ENCODE results near the gene UPF3A. TPM values are rescaled to one million over a fixed set of nuclear protein-coding genes. Genes with fewer than 3 reads are reported as not detected.
"Not testable (repeated sequence)": the region's sequence is repeated elsewhere in the genome, so short reads cannot be mapped to it uniquely, and the experiment has no call there.

Gene UPF3A
- total RNA-seq, 6 donors from 2014 or later: 27.5 to 117 (median 48.6) TPM

GRCh38 chr13:114352763-114353162, 71.4 kb downstream of the UPF3A start:
- peak in 5 of 6 experiments; percentile 21 to 72 (median 43) for TF ChIP-seq CTCF (IDR thresholded peaks at IDR 0.05)
- not testable (repeated sequence) for H3K9me3 ChIP-seq; H3K36me3 ChIP-seq; ATAC-seq (ENCODE audit: low FRiP score in 2 of 2); H3K27ac ChIP-seq; H3K27me3 ChIP-seq; H3K4me3 ChIP-seq; H3K4me1 ChIP-seq
- 81 to 84% methylated on average over 18 to 28 of the region's 34 CpGs for WGBS, 2 donors
- peak in 1 of 2 donors; percentile 93 for DNase-seq

DNA sequence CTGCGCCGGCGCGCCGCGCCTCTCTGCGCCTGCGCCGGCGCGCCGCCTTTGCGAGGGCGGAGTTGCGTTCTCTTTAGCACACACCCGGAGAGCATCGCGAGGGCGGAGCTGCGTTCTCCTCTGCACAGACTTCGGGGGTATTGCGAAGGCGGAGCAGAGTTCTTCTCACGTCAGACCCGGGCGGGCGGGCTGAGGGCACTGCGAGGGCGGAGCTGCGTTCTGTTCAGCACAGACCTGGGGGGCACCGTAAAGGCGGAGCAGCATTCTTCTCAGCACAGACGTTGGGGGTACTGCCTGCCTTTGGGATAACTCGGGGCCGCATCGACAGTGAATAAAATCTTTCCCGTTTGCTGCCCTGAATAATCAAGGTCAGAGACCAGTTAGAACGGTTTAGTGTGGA, 72.0 kb downstream of the UPF3A start:
- not testable (repeated sequence) for H3K4me1 ChIP-seq; H3K27ac ChIP-seq; H3K27me3 ChIP-seq; ATAC-seq (ENCODE audit: low FRiP score in 2 of 2); H3K36me3 ChIP-seq; H3K9me3 ChIP-seq; H3K4me3 ChIP-seq
- WGBS, 2 donors: 77 to 84% methylated on average over 23 to 37 of the region's 38 CpGs
- peak in 1 of 2 donors; percentile 75 for DNase-seq

Small RNA genes lying within 50 kb of the gene (small RNA-seq; reads per million reads assigned to genes)
- gene MIR4502 (0 reads per million in 4 donors), gene MIR548AR (0 reads per million in 4 donors)

Other genes with a start within 250 kb of the UPF3A start
- 10 to 100 TPM; 11.4 to 52.4 (median 18.4) TPM for gene RASA3, start 149.0 kb upstream of the UPF3A start, total RNA-seq
- gene CFAP97D2, start 102.3 kb upstream of the UPF3A start, total RNA-seq: 1 to 10 TPM in 1 of 6 donors, under 1 TPM in 2, not detected in 3; 0.67 to 3.6 (median 0.76) TPM
- 100 to 1,000 TPM in 1 of 6 donors, 10 to 100 TPM in 5; 46.6 to 123 (median 58.3) TPM for gene CDC16, start 46.7 kb upstream of the UPF3A start, total RNA-seq
- gene CHAMP1, start 32.9 kb downstream of the UPF3A start, total RNA-seq: 10 to 100 TPM in 5 of 6 donors, 1 to 10 TPM in 1; 4.6 to 22.4 (median 18.0) TPM

Measured in upper lobe of left lung (tissue), 6 donors.